HCT116 (cell line): ENCODE data around the gene KRTAP17-1. TPM values are rescaled to one million over a fixed set of nuclear protein-coding genes. Genes with fewer than 3 reads are reported as not detected.

Experiments used
- ATAC-seq: fragments of 200-7000 bp; cut with Tn5 transposase; 2 replicates; pipeline ENCODE4 v1.9.1; 2020; ENCODE audit warnings: mild to moderate bottlenecking, moderate library complexity
- BruUV-seq: library from RNA; stranded (reverse); fragments of 400-500 nt; replicated peaks from 2 replicates; lab custom pipeline; 2021; lab: Mats Ljungman, UMichigan
- CTCF ChIA-PET: fragments of 300-600 bp; sonication (Branson Sonifier 250); formaldehyde crosslinking; loops from one replicate; lab custom pipeline; 2021; ENCODE audit warnings: antibody characterized with exemption; lab: Charles Lee
- POLR2A ChIA-PET: fragments of 300-600, 350-600 bp; sonication (Branson Sonifier 250); formaldehyde crosslinking; loops from one replicate; lab custom pipeline; 2021; ENCODE audit warnings: antibody characterized with exemption; lab: Charles Lee
- RAD21 ChIA-PET, 2 experiments: fragments of 300-600 bp; sonication (Branson Sonifier 250); formaldehyde crosslinking; loops; one replicate each; lab custom pipeline; 2023; ENCODE audit warnings: low total read pairs in 2 of 2; ENCODE audit not compliant: uncharacterized antibody in 2 of 2, unreplicated experiment in 2 of 2, low non-redundant PET in 1 of 2; lab: Charles Lee
- DNase-seq: peaks from one replicate; pipeline ENCODE4 v3.0.0-alpha.2; 2010; ENCODE audit warnings: low read depth, low spot score
- H2AFZ ChIP-seq: fragments of 200-600 bp; shearing (Covaris generic), sonication (generic); 2 replicates; pipeline ENCODE4 v1.6.1; 2017; ENCODE audit warnings: low read depth, mixed run types, mixed read lengths, antibody characterized with exemption, low read length; ENCODE audit not compliant: poor library complexity, severe bottlenecking
- H3K27ac ChIP-seq: 2 replicates; pipeline ENCODE4 v1.5.1; 2012; ENCODE audit warnings: low read depth, low read length
- H3K27me3 ChIP-seq: fragments of 200-600 bp; sonication (generic); 2 replicates; pipeline ENCODE4 v1.6.1; 2016; ENCODE audit warnings: mixed run types, low read length, mixed read lengths; ENCODE audit not compliant: insufficient read depth
- H3K36me3 ChIP-seq, 2 experiments: fragments of 200-500 bp in 1 of 2; fragments of 200-600 bp in 1 of 2; sonication (Bioruptor generic) in 1 of 2; sonication (generic) in 1 of 2; 2 replicates each; pipeline versions ENCODE4 v1.5.1 to v1.6.1; 2014 to 2016; ENCODE audit warnings: low read length in 2 of 2, inconsistent platforms in 1 of 2, mixed read lengths in 1 of 2, mixed run types in 1 of 2; ENCODE audit not compliant: insufficient read depth in 2 of 2, control insufficient read depth in 1 of 2
- H3K4me1 ChIP-seq, 2 experiments: fragments of 200-600 bp in 1 of 2; sonication (generic) in 1 of 2; 2 replicates each; pipeline versions ENCODE4 v1.5.1 to v1.6.1; 2012 to 2017; ENCODE audit warnings: low read length in 2 of 2, inconsistent platforms in 1 of 2, mild to moderate bottlenecking in 1 of 2, mixed read lengths in 1 of 2, mixed run types in 1 of 2, moderate library complexity in 1 of 2; ENCODE audit not compliant: insufficient read depth in 2 of 2, control insufficient read depth in 1 of 2
- H3K4me2 ChIP-seq: fragments of 200-600 bp; sonication (generic); 2 replicates; pipeline ENCODE4 v1.6.1; 2017; ENCODE audit warnings: mixed run types, low read length, mixed read lengths
- H3K4me3 ChIP-seq, 2 experiments: fragments of 200-600 bp in 1 of 2; sonication (generic) in 1 of 2; replicated peaks in 1 of 2; 2 replicates each; pipeline ENCODE4 v1.5.1; 2011 to 2016; ENCODE audit warnings: low read length in 2 of 2, control low read depth in 1 of 2, low read depth in 1 of 2, mild to moderate bottlenecking in 1 of 2, mixed read lengths in 1 of 2, mixed run types in 1 of 2
- H3K79me2 ChIP-seq: fragments of 200-600 bp; sonication (generic); 2 replicates; pipeline ENCODE4 v1.6.1; 2017; ENCODE audit warnings: mild to moderate bottlenecking, mixed run types, low read length, moderate library complexity, mixed read lengths; ENCODE audit not compliant: insufficient read depth
- H3K9ac ChIP-seq: fragments of 200-600 bp; sonication (generic); 2 replicates; pipeline ENCODE4 v1.6.1; 2016; ENCODE audit warnings: low read length, mixed read lengths
- H3K9me2 ChIP-seq: fragments of 200-600 bp; sonication (generic), shearing (Covaris generic); 2 replicates; pipeline ENCODE4 v1.6.1; 2017; ENCODE audit warnings: mixed run types, mild to moderate bottlenecking, moderate library complexity; ENCODE audit not compliant: insufficient read depth
- H3K9me3 ChIP-seq, 2 experiments: fragments of 200-500 bp in 1 of 2; fragments of 200-600 bp in 1 of 2; sonication (Bioruptor generic) in 1 of 2; sonication (generic) in 1 of 2; 2 replicates each; pipeline ENCODE4 v1.6.1; 2014 to 2017; ENCODE audit warnings: low read length in 2 of 2, mixed read lengths in 2 of 2, inconsistent platforms in 1 of 2, low read depth in 1 of 2, mild to moderate bottlenecking in 1 of 2, mixed run types in 1 of 2, moderate library complexity in 1 of 2; ENCODE audit not compliant: control insufficient read depth in 1 of 2, insufficient read depth in 1 of 2
- H4K20me1 ChIP-seq: fragments of 200-600 bp; sonication (generic), shearing (Covaris generic); 2 replicates; pipeline ENCODE4 v1.6.1; 2017; ENCODE audit warnings: mixed run types, mild to moderate bottlenecking, moderate library complexity; ENCODE audit not compliant: insufficient read depth
- ATF3 ChIP-seq: IDR thresholded peaks from 2 replicates; pipeline ENCODE4 v1.6.1; 2012
- CBX3 ChIP-seq: IDR thresholded peaks from 2 replicates; pipeline ENCODE4 v1.6.1; 2012; ENCODE audit warnings: low read depth
- CEBPB ChIP-seq: IDR thresholded peaks from 2 replicates; pipeline ENCODE4 v1.6.1; 2012; ENCODE audit warnings: low read depth
- ELF1 ChIP-seq: IDR thresholded peaks from 2 replicates; pipeline ENCODE4 v1.6.1; 2012; ENCODE audit warnings: low read depth, borderline replicate concordance
- EZH2 ChIP-seq: fragments of 200-600 bp; sonication (generic); IDR thresholded peaks from 2 replicates; pipeline ENCODE4 v1.6.1; 2017; ENCODE audit warnings: antibody characterized with exemption, mixed run types
- EZH2phosphoT487 ChIP-seq: fragments of 200-600 bp; IDR thresholded peaks from 2 replicates; pipeline ENCODE4 v1.6.1; 2018; ENCODE audit warnings: antibody characterized with exemption, borderline replicate concordance
- FOSL1 ChIP-seq: IDR thresholded peaks from 2 replicates; pipeline ENCODE4 v1.6.1; 2012; ENCODE audit warnings: low read depth
- JUND ChIP-seq: IDR thresholded peaks from 2 replicates; pipeline ENCODE4 v1.6.1; 2012
- MAX ChIP-seq: IDR thresholded peaks from 2 replicates; pipeline ENCODE4 v1.6.1; 2012
- POLR2A ChIP-seq: IDR thresholded peaks from 2 replicates; pipeline ENCODE4 v1.7.0; 2011; ENCODE audit warnings: borderline replicate concordance; ENCODE audit not compliant: insufficient read depth, insufficient read length; ENCODE audit errors: extremely low read depth
- POLR2AphosphoS5 ChIP-seq: IDR thresholded peaks from 2 replicates; pipeline ENCODE4 v1.6.1; 2011; ENCODE audit warnings: mild to moderate bottlenecking, low read depth, low read length, moderate library complexity
- RAD21 ChIP-seq: IDR thresholded peaks from 2 replicates; pipeline ENCODE4 v1.6.1; 2012; ENCODE audit warnings: low read depth, mild to moderate bottlenecking
- REST ChIP-seq: IDR thresholded peaks from 2 replicates; pipeline ENCODE4 v1.6.1; 2012; ENCODE audit warnings: low read depth
- SIN3A ChIP-seq: IDR thresholded peaks from 2 replicates; pipeline ENCODE4 v1.6.1; 2012; ENCODE audit warnings: low read depth
- SP1 ChIP-seq: IDR thresholded peaks from 2 replicates; pipeline ENCODE4 v1.6.1; 2012; ENCODE audit warnings: low read depth
- YY1 ChIP-seq: IDR thresholded peaks from 2 replicates; pipeline ENCODE4 v1.6.1; 2011; ENCODE audit warnings: low read length, low read depth, moderate library complexity, mild to moderate bottlenecking; ENCODE audit not compliant: insufficient replicate concordance; ENCODE audit errors: extremely low read depth
- ZFX ChIP-seq: fragments of 450-650 bp; IDR thresholded peaks from 2 replicates; pipeline ENCODE4 v1.6.1; 2017
- ZNF274 ChIP-seq: fragments of 200-500 bp; sonication (Bioruptor generic); IDR thresholded peaks from 2 replicates; pipeline ENCODE4 v1.6.1; 2014; ENCODE audit warnings: mild to moderate bottlenecking, low read depth, low read length, inconsistent platforms
- intact Hi-C: fragments of 100-400 bp; cut with micrococcal nuclease; formaldehyde crosslinking; loops from 2 replicates; pipeline ENCODE4 v1.10.0; 2022
- total RNA-seq: library from RNA; stranded (reverse); gene quantifications from one replicate; pipeline ENCODE4 v1.2.1, GENCODE V29; 2021; ENCODE audit not compliant: unreplicated experiment
- TF ChIP-seq, protein P1 (sequence below): IDR thresholded peaks from 2 replicates; pipeline ENCODE4 v1.6.1; 2011; ENCODE audit warnings: mild to moderate bottlenecking, low read length, moderate library complexity; ENCODE audit not compliant: insufficient replicate concordance; ENCODE audit errors: extremely low read depth

The KRTAP17-1 gene
- total RNA-seq, 1 experiment from 2014 or later = not detected

DNA sequence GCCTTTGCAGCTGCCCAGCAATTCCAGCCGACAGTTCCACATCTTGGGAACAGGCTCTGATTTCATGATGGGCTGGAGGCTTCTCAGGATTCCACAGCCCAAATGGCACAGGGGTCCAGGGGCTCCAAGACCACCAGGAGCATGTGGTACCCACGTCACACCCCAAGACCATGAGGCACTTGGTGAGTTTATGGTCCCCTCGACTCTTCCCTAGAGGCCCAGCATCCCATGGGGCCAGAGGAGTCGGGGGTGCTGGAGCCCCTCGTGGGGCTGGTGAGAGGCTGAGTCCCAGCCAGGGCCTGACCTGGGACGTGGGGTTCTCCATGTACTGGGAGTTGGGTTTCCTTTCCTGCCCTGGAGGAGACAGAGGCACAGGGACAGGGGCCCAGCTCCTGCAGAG, 10.1 kb upstream of the KRTAP17-1 start (continued):
- TF ChIP-seq ZNF274 (no peak), MAX (no peak), ELF1 (no peak), SIN3A (no peak), POLR2AphosphoS5 (no peak), EZH2phosphoT487 (no peak), EZH2 (no peak), CEBPB (no peak)

DNA sequence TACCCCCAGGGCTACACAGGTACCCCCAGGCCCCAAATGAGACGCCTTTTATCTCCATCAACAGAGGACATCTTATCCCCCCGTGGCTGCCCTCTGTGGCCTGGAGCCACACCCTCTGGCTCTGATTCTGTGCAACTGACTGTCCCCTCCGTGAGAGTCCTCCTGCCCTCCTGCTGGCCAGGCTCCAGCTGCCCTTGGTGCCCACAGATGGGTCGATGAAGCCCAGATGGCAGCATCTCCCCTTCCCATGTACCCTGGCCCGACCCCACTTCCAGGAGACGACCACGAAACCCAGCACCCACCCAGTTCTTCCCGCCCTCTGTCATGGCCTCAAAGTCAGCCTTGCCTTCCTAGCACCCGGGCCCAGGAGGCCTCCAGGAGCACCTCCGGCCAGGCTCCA, 9.6 kb upstream of the KRTAP17-1 start:
- Histone ChIP-seq H3K27me3 (no peaks in the 10 kb centered on the region), H3K79me2 (no peaks in the 10 kb centered on the region), H4K20me1 (no peaks in the 10 kb centered on the region), H3K27ac (no peak overlapping the region; the same call in 1 of the 2 replicates), H3K9me3 (peaks cover 0 to 13% of the 10 kb centered on the region in 2 experiments; a peak in 1 of 4 replicates), H2AFZ (no peak overlapping the region), H3K36me3 (peaks cover 0 to 7% of the 10 kb centered on the region in 2 experiments; a peak in 1 of 4 replicates), H3K9me2 (no peaks in the 10 kb centered on the region), H3K4me2 (no peak overlapping the region), H3K4me3 (no peak overlapping the region), H3K9ac (no peak overlapping the region), H3K4me1 (peaks cover 8 to 31% of the 10 kb centered on the region in 2 experiments; a peak in 3 of 4 replicates)
- POLR2A ChIA-PET = no interaction called here
- BruUV-seq = no TSS peak
- RAD21 ChIA-PET = no interaction called here
- CTCF ChIA-PET = no interaction called here
- intact Hi-C loops = loop anchor here (2.0 to 10.0 kb wide), 3 partner anchors 172 to 700 kb away; no protein-coding TSS in a partner anchor
- no peak for DNase-seq
- ATAC-seq = no peak
- TF ChIP-seq SP1 (no peak), FOSL1 (no peak), RAD21 (no peak), POLR2A (no peak), JUND (no peak), EZH2 (no peak), MAX (no peak), POLR2AphosphoS5 (no peak), CBX3 (no peak), ATF3 (no peak), EZH2phosphoT487 (no peak), YY1 (no peak), SIN3A (no peak), REST (no peak), ZFX (no peak), CEBPB (no peak), ZNF274 (no peak), ELF1 (no peak)
- TF ChIP-seq, protein P1, sequence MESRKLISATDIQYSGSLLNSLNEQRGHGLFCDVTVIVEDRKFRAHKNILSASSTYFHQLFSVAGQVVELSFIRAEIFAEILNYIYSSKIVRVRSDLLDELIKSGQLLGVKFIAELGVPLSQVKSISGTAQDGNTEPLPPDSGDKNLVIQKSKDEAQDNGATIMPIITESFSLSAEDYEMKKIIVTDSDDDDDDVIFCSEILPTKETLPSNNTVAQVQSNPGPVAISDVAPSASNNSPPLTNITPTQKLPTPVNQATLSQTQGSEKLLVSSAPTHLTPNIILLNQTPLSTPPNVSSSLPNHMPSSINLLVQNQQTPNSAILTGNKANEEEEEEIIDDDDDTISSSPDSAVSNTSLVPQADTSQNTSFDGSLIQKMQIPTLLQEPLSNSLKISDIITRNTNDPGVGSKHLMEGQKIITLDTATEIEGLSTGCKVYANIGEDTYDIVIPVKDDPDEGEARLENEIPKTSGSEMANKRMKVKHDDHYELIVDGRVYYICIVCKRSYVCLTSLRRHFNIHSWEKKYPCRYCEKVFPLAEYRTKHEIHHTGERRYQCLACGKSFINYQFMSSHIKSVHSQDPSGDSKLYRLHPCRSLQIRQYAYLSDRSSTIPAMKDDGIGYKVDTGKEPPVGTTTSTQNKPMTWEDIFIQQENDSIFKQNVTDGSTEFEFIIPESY = no peak
